Stimulated activated effector memory CD8-positive, alpha-beta T cell treated with anti-CD3 and anti-CD28 coated beads, Interleukin-12 subunit alpha, Interleukin-12 subunit beta, amount 100 ng/mL, for 72 hours (primary cell): ENCODE results near the gene TFCP2.

Source experiments
- ATAC-seq: fragments of 150-1000 bp; cut with Tn5 transposase; 2 replicates; pipeline ENCODE4 v1.10.0; 2021
- DNase-seq, 2 donors: peaks; one replicate each; pipeline ENCODE4 v3.0.0; 2021 to 2022; ENCODE audit warnings: low spot score in 2 of 2
- H3K27ac Mint-ChIP-seq: one replicate; pipeline ENCODE4 v1.8.0; 2022; ENCODE audit warnings: mild to moderate bottlenecking, mixed read lengths
- H3K36me3 Mint-ChIP-seq: one replicate; pipeline ENCODE4 v1.8.0; 2022; ENCODE audit warnings: mild to moderate bottlenecking, mixed read lengths
- H3K4me1 Mint-ChIP-seq: one replicate; pipeline ENCODE4 v1.8.0; 2022; ENCODE audit warnings: mixed read lengths
- H3K4me3 Mint-ChIP-seq: one replicate; pipeline ENCODE4 v1.8.0; 2022; ENCODE audit warnings: mild to moderate bottlenecking, mixed read lengths
- H3K9me3 Mint-ChIP-seq: one replicate; pipeline ENCODE4 v1.8.0; 2022; ENCODE audit warnings: mixed read lengths

TFCP2 gene

DNA sequence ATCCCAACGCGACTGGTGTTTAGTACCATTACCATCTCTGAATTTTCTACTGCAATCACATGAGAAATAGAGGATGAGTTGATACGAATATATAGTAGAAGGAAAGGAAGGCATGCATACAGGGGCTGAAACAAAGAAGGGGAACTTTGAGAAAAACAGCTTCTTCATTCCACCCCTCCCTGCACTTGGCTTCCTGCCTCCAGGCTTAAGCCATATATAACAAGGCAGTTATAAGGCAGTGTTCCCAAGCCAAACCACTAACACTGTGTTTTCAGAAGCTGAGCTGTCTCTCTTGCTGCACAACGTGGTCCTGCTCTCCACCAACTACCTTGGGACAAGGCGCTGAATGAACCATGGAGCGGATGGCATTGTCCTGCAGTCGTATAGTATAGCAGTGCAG lies 113.8 kb downstream of the TFCP2 start:
- Mint-ChIP-seq H3K4me3 (no peak overlapping the region), H3K4me1 (no peaks in the 10 kb centered on the region), H3K27ac (peak overlapping the region; percentile 59), H3K36me3 (peaks cover 99% of the 10 kb centered on the region), H3K9me3 (no peaks in the 10 kb centered on the region)
- ATAC-seq: no peak
- no peak for DNase-seq

DNA sequence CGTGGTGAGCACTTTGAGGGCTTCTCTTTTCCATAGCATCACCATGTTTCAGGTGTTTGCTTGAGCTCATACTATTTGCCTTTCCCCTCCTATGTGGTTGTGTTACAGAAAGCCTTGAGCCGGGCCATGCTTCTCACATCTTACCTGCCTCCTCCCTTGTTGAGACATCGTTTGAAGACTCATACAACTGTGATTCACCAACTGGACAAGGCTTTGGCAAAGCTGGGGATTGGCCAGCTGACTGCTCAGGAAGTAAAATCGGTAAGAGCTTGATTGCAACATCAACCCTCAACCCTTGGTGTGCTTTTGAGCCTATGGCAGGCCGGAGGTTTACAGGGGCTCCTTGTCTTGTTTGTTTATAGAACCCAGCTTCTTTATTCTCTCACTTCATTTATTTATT lies 116.7 kb downstream of the TFCP2 start:
- Mint-ChIP-seq H3K4me3 (no peak overlapping the region), H3K36me3 (peaks cover 100% of the 10 kb centered on the region), H3K27ac (no peak overlapping the region), H3K9me3 (no peaks in the 10 kb centered on the region), H3K4me1 (peaks cover 6% of the 10 kb centered on the region)
- ATAC-seq (no peak), DNase-seq (no peak)

DNA sequence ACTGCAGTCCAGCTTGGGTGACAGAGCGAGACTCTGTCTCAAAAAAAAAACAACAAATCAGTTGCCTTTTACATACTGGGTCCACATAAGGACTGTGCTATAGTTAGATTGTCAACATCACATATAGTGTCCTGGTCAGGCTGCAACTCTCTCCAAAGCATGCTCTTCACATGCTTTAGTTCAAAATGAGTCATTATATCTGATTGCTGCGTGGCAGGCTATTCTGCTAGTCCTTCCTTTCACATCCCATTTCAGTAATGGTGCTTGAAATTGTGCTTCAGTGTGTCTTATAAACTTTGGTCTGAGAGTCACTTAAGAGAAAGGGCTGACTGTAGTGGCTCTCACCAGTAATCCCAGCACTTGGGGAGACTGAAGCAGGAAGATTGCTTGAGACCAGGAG lies 117.9 kb downstream of the TFCP2 start:
- no peak for DNase-seq
- no peak for ATAC-seq
- no peak overlapping the region for H3K4me3 Mint-ChIP-seq
- peaks cover 6% of the 10 kb centered on the region for H3K4me1 Mint-ChIP-seq
- no peak overlapping the region for H3K27ac Mint-ChIP-seq
- peaks cover 100% of the 10 kb centered on the region for H3K36me3 Mint-ChIP-seq
- H3K9me3 Mint-ChIP-seq: no peaks in the 10 kb centered on the region

DNA sequence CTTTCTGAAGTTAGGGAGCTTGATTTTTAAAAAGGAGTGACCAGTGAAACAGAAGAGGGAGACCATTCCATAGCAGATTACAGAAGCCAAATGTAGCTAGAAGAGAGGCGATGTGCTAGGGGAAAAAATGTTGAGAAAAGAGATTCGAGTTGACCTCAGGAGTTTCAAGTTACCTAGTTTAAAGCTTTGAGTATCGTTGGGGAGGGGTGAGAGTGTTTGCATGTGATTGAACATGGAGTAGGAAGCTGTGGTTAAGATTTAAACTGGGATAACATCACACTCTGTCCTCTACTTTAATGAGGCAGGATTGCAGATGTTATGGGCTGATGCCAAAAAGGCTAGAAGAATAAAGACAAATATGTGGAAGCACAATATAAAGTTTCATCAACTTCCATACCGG lies 121.1 kb downstream of the TFCP2 start:
- peak overlapping the region; percentile 5 for H3K27ac Mint-ChIP-seq
- H3K4me3 Mint-ChIP-seq: no peak overlapping the region
- peaks cover 21% of the 10 kb centered on the region for H3K4me1 Mint-ChIP-seq
- peaks cover 87% of the 10 kb centered on the region for H3K36me3 Mint-ChIP-seq
- DNase-seq: no peak
- no peaks in the 10 kb centered on the region for H3K9me3 Mint-ChIP-seq
- ATAC-seq: no peak

DNA sequence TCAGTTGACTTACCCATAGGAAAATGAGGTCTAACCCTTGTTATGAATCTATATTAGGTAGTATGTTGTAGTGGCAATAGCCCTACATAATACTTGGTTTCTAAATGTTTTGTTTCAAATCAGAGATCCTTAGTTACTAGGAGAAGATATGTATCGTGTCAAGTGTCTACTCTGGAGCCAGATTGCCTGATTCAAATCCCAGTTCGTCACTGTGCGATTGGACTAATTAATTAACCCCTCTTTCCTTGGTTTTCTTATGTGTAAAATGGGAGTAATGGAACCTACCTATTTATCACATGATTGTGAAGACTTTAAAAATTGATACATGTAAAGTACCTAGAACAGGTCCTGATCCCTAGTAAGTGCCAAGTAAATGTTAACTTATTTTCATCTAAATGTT lies 123.4 kb downstream of the TFCP2 start:
- Mint-ChIP-seq H3K4me1 (peaks cover 24% of the 10 kb centered on the region), H3K27ac (peak overlapping the region; percentile 91), H3K9me3 (no peaks in the 10 kb centered on the region), H3K4me3 (peak overlapping the region; percentile 90), H3K36me3 (peaks cover 65% of the 10 kb centered on the region)
- ATAC-seq (no peak), DNase-seq (no peak)

DNA sequence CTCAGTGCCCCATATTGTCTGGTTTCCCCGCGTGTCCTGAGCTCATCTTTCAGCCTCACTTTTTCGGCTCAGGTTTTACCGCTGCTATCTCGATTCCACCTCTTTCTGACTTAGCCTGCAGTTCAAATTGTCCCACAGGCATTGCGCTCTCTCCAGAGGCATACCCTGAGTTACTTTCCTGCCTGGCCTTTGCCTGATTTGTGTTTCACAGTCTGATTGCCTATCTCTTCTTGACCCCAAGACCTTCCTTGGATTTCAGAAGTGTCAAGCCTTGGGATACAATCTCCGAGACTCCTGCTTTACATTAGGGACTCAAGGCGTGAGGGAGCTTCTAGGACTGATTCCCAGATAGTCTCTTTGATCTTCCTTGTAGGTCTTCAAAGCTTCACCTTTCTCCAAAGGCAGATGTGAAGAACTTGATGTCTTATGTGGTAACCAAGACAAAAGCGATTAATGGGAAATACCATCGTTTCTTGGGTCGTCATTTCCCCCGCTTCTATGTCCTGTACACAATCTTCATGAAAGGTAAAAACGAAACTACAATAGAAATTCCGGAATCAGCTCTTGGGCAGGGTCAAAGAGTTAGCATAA lies 124.2 kb downstream of the TFCP2 start:
- Mint-ChIP-seq H3K9me3 (no peaks in the 10 kb centered on the region), H3K36me3 (peaks cover 57% of the 10 kb centered on the region), H3K4me1 (peaks cover 24% of the 10 kb centered on the region), H3K4me3 (peak overlapping the region; percentile 90), H3K27ac (peak overlapping the region; percentile 91)
- DNase-seq (no peak), ATAC-seq (no peak)

DNA sequence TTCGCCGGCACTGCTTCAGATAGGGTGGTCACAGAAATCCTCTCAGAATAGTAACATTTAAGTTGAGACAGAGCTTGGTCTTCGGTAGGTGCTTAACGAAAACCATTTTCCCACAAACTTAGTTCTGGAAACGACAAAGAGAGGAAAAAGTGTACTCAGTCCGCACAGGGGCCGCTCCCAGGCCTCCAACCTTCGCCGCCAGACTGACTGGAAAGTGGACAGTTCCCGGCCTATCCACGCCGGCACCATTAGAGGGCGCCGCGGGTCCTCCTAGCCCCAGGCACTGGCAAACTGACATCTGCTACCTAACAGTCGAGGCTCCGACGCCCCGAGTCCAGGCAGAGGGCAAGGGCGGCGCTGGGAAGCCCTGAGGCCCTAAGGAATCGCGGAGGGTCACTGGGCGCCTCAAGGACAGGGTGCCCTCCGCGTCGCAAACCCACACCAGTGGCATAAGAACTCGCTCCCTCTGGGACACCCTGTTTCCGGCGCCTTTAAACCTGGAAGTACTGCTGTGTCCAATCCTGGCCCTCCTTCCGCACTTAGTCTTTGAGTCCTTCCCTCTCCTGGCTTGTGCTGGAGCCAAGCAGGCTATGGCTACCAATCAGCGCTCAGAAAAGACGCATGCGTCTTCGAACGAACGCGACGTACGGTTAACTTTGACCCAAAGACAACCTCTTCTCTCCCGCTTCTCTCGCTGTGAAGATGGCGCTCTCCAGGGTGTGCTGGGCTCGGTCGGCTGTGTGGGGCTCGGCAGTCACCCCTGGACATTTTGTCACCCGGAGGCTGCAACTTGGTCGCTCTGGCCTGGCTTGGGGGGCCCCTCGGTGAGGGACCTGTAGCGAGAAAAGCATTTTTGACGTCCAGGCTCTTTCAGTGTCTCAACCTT lies 125.0 kb downstream of the TFCP2 start, which contains the start of gene LETMD1:
TSS of gene LETMD1 (plus strand) at position 673 of the 886 bp plus-strand sequence. CDS start at position 703, 30 bp downstream.
- Mint-ChIP-seq H3K4me1 (peaks cover 24% of the 10 kb centered on the region), H3K36me3 (peaks cover 48% of the 10 kb centered on the region), H3K4me3 (peak within 1 kb of the TSS; percentile 90), H3K9me3 (no peaks in the 10 kb centered on the region), H3K27ac (peak within 1 kb of the TSS; percentile 91)
- ATAC-seq (peak; percentile 98), DNase-seq (peak; percentile 88 to 94)
